ENCODE results near the gene FNDC11.

DNA sequence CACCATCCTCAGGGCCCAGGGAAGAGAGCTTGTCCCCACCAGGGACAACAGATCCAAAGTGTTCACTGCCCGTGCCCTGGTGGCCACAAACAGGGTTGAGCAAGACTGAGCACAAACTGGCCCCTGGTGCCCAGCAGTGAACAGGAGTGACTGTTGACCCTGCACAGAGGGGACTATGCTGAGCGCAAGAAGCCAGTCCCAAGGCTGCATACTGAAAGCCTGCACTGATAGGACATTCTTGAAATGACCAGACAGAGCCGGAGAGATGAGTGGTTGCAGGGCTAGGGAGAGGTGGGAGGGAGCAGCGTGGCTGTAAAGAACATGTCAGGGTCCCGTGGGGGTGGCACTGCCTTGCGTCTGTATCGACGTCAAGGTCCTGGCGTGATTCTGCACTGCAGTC is 2.9 kb upstream of the FNDC11 start:
- TF ChIP-seq POLR2A (IDR thresholded peaks at IDR 0.05) (no peak), CTCF (IDR thresholded peaks at IDR 0.05) (no peak)
